SK-N-SH (cell line): ENCODE data around the gene MIEN1. TPM values are rescaled to one million over a fixed set of nuclear protein-coding genes. Genes with fewer than 3 reads are reported as not detected.

ENCODE experiments used
- CTCF ChIA-PET: fragments of 300-600, 350-600 bp; formaldehyde crosslinking; extraction: SDS; loops from one replicate; lab custom pipeline; 2021; lab: Yijun Ruan, JAX
- POLR2A ChIA-PET: fragments of 350-600 bp; sonication (Branson Sonifier 250); formaldehyde crosslinking; extraction: SDS; loops from one replicate; lab custom pipeline; 2020; ENCODE audit warnings: antibody characterized with exemption, inconsistent platforms; lab: Yijun Ruan, JAX
- DNase-seq: peaks from one replicate; pipeline ENCODE4 v3.0.0; 2012
- H2AFZ ChIP-seq: fragments of 200-600 bp; sonication (generic); 2 replicates; pipeline ENCODE4 v1.8.1; 2016; ENCODE audit warnings: antibody characterized with exemption, mild to moderate bottlenecking, low read depth
- H3F3A ChIP-seq: fragments of 200-600 bp; sonication (generic); replicated peaks from 2 replicates; pipeline ENCODE3; 2016; ENCODE audit warnings: antibody characterized with exemption, mild to moderate bottlenecking; ENCODE audit not compliant: insufficient read depth
- H3K27ac ChIP-seq, 2 experiments: fragments of 200-500 bp in 1 of 2; fragments of 200-600 bp in 1 of 2; sonication (Bioruptor generic) in 1 of 2; sonication (generic), shearing (Covaris generic) in 1 of 2; 2 replicates each; pipeline versions ENCODE4 v1.5.1 to v1.6.1; 2014 to 2016; ENCODE audit warnings: low read depth in 2 of 2, inconsistent platforms in 1 of 2, low read length in 1 of 2, mild to moderate bottlenecking in 1 of 2, mixed read lengths in 1 of 2
- H3K27me3 ChIP-seq: fragments of 200-600 bp; sonication (generic), shearing (Covaris generic); 2 replicates; pipeline ENCODE4 v1.6.1; 2016; ENCODE audit warnings: mixed run types; ENCODE audit not compliant: insufficient read depth
- H3K36me3 ChIP-seq, 2 experiments: fragments of 200-500 bp in 1 of 2; fragments of 200-600 bp in 1 of 2; sonication (Bioruptor generic) in 1 of 2; sonication (generic) in 1 of 2; replicated peaks in 1 of 2; 2 replicates each; pipeline versions ENCODE3 to v1.5.1; 2014 to 2016; ENCODE audit warnings: low read length in 1 of 2, mild to moderate bottlenecking in 1 of 2; ENCODE audit not compliant: insufficient read depth in 2 of 2, control insufficient read depth in 1 of 2
- H3K4me1 ChIP-seq, 2 experiments: fragments of 200-500 bp in 1 of 2; fragments of 200-600 bp in 1 of 2; sonication (Bioruptor generic) in 1 of 2; sonication (generic), shearing (Covaris generic) in 1 of 2; 2 replicates each; pipeline versions ENCODE4 v1.5.1 to v1.6.1; 2014 to 2016; ENCODE audit warnings: low read depth in 1 of 2, low read length in 1 of 2, mixed run types in 1 of 2; ENCODE audit not compliant: insufficient read depth in 2 of 2, control insufficient read depth in 1 of 2
- H3K4me2 ChIP-seq: fragments of 200-600 bp; sonication (generic), shearing (Covaris generic); 2 replicates; pipeline ENCODE4 v1.6.1; 2017; ENCODE audit warnings: mixed run types
- H3K4me3 ChIP-seq, 2 experiments: fragments of 200-500 bp in 1 of 2; fragments of 200-600 bp in 1 of 2; sonication (Bioruptor generic) in 1 of 2; sonication (generic), shearing (Covaris generic) in 1 of 2; 2 replicates each; pipeline versions ENCODE4 v1.5.1 to v1.8.1; 2014 to 2016; ENCODE audit warnings: low read depth in 2 of 2, inconsistent platforms in 1 of 2, low read length in 1 of 2, mild to moderate bottlenecking in 1 of 2, mixed read lengths in 1 of 2, moderate library complexity in 1 of 2
- H3K79me2 ChIP-seq: fragments of 200-600 bp; sonication (generic); 2 replicates; pipeline ENCODE4 v1.8.1; 2017; ENCODE audit warnings: mild to moderate bottlenecking; ENCODE audit not compliant: insufficient read depth
- H3K9ac ChIP-seq: fragments of 200-600 bp; sonication (generic); 2 replicates; pipeline ENCODE4 v1.6.1; 2017; ENCODE audit warnings: mixed run types
- H3K9me2 ChIP-seq: fragments of 200-600 bp; sonication (generic); 2 replicates; pipeline ENCODE4 v1.6.1; 2017; ENCODE audit warnings: mixed run types
- H3K9me3 ChIP-seq: fragments of 200-600 bp; sonication (generic); 2 replicates; pipeline ENCODE4 v1.6.1; 2017; ENCODE audit warnings: mixed run types, mild to moderate bottlenecking, moderate library complexity
- H4K20me1 ChIP-seq: fragments of 200-600 bp; sonication (generic); 2 replicates; pipeline ENCODE4 v1.6.1; 2017; ENCODE audit warnings: mild to moderate bottlenecking, mixed run types; ENCODE audit not compliant: insufficient read depth
- CHD2 ChIP-seq: fragments of 150-350 bp; IDR thresholded peaks from 2 replicates; pipeline ENCODE4 v1.6.1; 2018; ENCODE audit warnings: low read length; ENCODE audit not compliant: partially characterized antibody
- ELF1 ChIP-seq: IDR thresholded peaks from 2 replicates; pipeline ENCODE4 v1.4.0; 2012
- EZH2phosphoT487 ChIP-seq: fragments of 200-600 bp; sonication (generic); IDR thresholded peaks from 2 replicates; pipeline ENCODE4 v1.6.1; 2017; ENCODE audit warnings: low read depth, mixed run types, mild to moderate bottlenecking, antibody characterized with exemption, moderate library complexity, borderline replicate concordance
- GATA2 ChIP-seq: sonication (generic); formaldehyde crosslinking; IDR thresholded peaks from 2 replicates; pipeline ENCODE4 v1.5.0; 2020; ENCODE audit warnings: mild to moderate bottlenecking, missing genetic modification reagents
- MEF2A ChIP-seq: IDR thresholded peaks from 2 replicates; pipeline ENCODE4 v1.4.0; 2012; ENCODE audit warnings: low read depth, borderline replicate concordance
- MXI1 ChIP-seq: IDR thresholded peaks from 2 replicates; pipeline ENCODE4 v1.6.1; 2012; ENCODE audit warnings: mild to moderate bottlenecking, low read depth, low read length, improper control_type of control experiment
- NFIC ChIP-seq: IDR thresholded peaks from 2 replicates; pipeline ENCODE4 v1.4.0; 2012; ENCODE audit warnings: borderline replicate concordance
- NRF1 ChIP-seq: IDR thresholded peaks from 2 replicates; pipeline ENCODE4 v1.6.1; 2012; ENCODE audit warnings: low read depth, mild to moderate bottlenecking, low read length
- RXRA ChIP-seq: IDR thresholded peaks from 2 replicates; pipeline ENCODE4 v1.4.0; 2012; ENCODE audit warnings: low read depth, mild to moderate bottlenecking, borderline replicate concordance
- SMC3 ChIP-seq: IDR thresholded peaks from 2 replicates; pipeline ENCODE4 v1.6.1; 2012; ENCODE audit warnings: low read depth, low read length, improper control_type of control experiment
- TAF1 ChIP-seq: IDR thresholded peaks from 2 replicates; pipeline ENCODE4 v1.6.1; 2012; ENCODE audit warnings: low read depth, mild to moderate bottlenecking, low read length, moderate library complexity, borderline replicate concordance
- TCF12 ChIP-seq: IDR thresholded peaks from 2 replicates; pipeline ENCODE4 v1.4.0; 2012
- TEAD4 ChIP-seq: IDR thresholded peaks from 2 replicates; pipeline ENCODE4 v1.4.0; 2012; ENCODE audit warnings: mild to moderate bottlenecking, borderline replicate concordance; ENCODE audit not compliant: insufficient read depth
- WGBS: methylation state at CpG from one replicate; pipeline ENCODE4 v1.1.6; 2017; ENCODE audit warnings: low lambda C conversion rate; 5-methylcytosine and 5-hydroxymethylcytosine counted together
- polyA plus RNA-seq, 3 experiments: library from polyadenylated mRNA; depleted of rRNA; stranded (reverse); fragments of >200 nt; gene quantifications; 2 replicates each; pipeline ENCODE4 v1.2.3, GENCODE V29; 2012
- TF ChIP-seq, protein P1 (sequence below): fragments of 150-350 bp; IDR thresholded peaks from 2 replicates; pipeline ENCODE4 v1.6.1; 2016; ENCODE audit warnings: mild to moderate bottlenecking, low read depth, low read length
- TF ChIP-seq, protein P2 (sequence below): IDR thresholded peaks from 2 replicates; pipeline ENCODE4 v1.4.0; 2012; ENCODE audit warnings: low read depth
- TF ChIP-seq, protein P3 (sequence below): IDR thresholded peaks from 2 replicates; pipeline ENCODE4 v1.4.0; 2012; ENCODE audit warnings: low read depth, borderline replicate concordance

Gene MIEN1
- polyA plus RNA-seq, 1 of the 3 experiments (the other 2 are of a cell fraction): 100 TPM

DNA sequence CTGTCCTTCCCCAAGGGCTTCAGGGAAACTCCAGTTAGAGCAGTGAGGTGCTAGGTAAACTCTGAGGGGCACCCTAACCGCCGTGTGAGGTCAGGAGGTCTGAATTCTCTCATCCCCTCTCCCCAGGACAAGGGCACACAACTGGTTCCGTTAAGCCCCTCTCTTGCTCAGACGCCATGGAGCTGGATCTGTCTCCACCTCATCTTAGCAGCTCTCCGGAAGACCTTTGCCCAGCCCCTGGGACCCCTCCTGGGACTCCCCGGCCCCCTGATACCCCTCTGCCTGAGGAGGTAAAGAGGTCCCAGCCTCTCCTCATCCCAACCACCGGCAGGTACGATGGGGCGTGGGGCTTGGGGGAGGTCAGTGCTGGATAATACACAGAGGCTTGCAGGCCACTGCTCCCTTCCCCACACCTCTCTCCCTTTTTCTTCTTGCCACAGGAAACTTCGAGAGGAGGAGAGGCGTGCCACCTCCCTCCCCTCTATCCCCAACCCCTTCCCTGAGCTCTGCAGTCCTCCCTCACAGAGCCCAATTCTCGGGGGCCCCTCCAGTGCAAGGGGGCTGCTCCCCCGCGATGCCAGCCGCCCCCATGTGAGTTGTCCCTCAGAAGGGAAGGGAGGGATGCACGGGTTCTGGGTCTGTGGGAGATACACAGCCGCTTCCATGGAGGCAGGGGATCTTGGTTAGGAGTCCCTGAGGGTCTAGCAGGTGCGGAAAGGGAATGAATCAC lies 12.0 kb upstream of the MIEN1 start:
- Histone ChIP-seq H3K9ac (no peak overlapping the region), H3K27me3 (0 out of 2 replicates have a peak, but pooled peaks cover 7% of the 10 kb centered on the region), H4K20me1 (no peaks in the 10 kb centered on the region), H3K4me3 (no peak overlapping the region), H3K9me3 (no peaks in the 10 kb centered on the region), H3K36me3 (no peaks in the 10 kb centered on the region), H3F3A (no peaks in the 10 kb centered on the region), H3K27ac (no peak overlapping the region), H2AFZ (no peak overlapping the region), H3K4me1 (no peaks in the 10 kb centered on the region), H3K9me2 (no peaks in the 10 kb centered on the region), H3K79me2 (no peaks in the 10 kb centered on the region), H3K4me2 (no peak overlapping the region)
- TF ChIP-seq, protein P1, sequence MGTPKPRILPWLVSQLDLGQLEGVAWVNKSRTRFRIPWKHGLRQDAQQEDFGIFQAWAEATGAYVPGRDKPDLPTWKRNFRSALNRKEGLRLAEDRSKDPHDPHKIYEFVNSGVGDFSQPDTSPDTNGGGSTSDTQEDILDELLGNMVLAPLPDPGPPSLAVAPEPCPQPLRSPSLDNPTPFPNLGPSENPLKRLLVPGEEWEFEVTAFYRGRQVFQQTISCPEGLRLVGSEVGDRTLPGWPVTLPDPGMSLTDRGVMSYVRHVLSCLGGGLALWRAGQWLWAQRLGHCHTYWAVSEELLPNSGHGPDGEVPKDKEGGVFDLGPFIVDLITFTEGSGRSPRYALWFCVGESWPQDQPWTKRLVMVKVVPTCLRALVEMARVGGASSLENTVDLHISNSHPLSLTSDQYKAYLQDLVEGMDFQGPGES: no peak
- no peak for TF ChIP-seq NFIC
- TF ChIP-seq CHD2: no peak
- TF ChIP-seq MXI1: no peak
- TF ChIP-seq NRF1: no peak
- no peak for TF ChIP-seq MEF2A
- no peak for TF ChIP-seq TEAD4
- TF ChIP-seq RXRA: no peak
- TF ChIP-seq EZH2phosphoT487: no peak
- no peak for TF ChIP-seq ELF1
- TF ChIP-seq SMC3: no peak
- TF ChIP-seq, protein P2, sequence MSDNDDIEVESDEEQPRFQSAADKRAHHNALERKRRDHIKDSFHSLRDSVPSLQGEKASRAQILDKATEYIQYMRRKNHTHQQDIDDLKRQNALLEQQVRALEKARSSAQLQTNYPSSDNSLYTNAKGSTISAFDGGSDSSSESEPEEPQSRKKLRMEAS: no peak
- TF ChIP-seq TAF1: no peak
- TF ChIP-seq TCF12: no peak
- TF ChIP-seq, protein P3, sequence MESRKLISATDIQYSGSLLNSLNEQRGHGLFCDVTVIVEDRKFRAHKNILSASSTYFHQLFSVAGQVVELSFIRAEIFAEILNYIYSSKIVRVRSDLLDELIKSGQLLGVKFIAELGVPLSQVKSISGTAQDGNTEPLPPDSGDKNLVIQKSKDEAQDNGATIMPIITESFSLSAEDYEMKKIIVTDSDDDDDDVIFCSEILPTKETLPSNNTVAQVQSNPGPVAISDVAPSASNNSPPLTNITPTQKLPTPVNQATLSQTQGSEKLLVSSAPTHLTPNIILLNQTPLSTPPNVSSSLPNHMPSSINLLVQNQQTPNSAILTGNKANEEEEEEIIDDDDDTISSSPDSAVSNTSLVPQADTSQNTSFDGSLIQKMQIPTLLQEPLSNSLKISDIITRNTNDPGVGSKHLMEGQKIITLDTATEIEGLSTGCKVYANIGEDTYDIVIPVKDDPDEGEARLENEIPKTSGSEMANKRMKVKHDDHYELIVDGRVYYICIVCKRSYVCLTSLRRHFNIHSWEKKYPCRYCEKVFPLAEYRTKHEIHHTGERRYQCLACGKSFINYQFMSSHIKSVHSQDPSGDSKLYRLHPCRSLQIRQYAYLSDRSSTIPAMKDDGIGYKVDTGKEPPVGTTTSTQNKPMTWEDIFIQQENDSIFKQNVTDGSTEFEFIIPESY: no peak
- no peak for TF ChIP-seq GATA2 (CRISPR knock-in tag)
- CTCF ChIA-PET: interaction anchor here (0.7 to 2.9 kb wide), 4 partner anchors 12 to 166 kb away, joined by 3 to 23 read pairs (median 4); partner anchors contain the start of gene MIEN1
- POLR2A ChIA-PET: no interaction called here
- DNase-seq: no peak
- 57% methylated on average over 15 of the region's 18 CpGs for WGBS
